MCF 10A (cell line): ENCODE data around the gene DNER. TPM values are rescaled to one million over a fixed set of nuclear protein-coding genes. Genes with fewer than 3 reads are reported as not detected.
"Not testable (repeated sequence)": the region's sequence is repeated elsewhere in the genome, so short reads cannot be mapped to it uniquely, and the experiment has no call there.

ENCODE experiments used
- BruUV-seq: library from RNA; stranded (reverse); fragments of 400-500 nt; replicated peaks from 2 replicates; lab custom pipeline; 2021; lab: Mats Ljungman, UMichigan
- CTCF ChIA-PET: fragments of 300-600 bp; sonication (Branson Sonifier 250); formaldehyde crosslinking; extraction: SDS; loops from one replicate; lab custom pipeline; 2021; ENCODE audit warnings: antibody characterized with exemption, inconsistent platforms; lab: Yijun Ruan, JAX
- POLR2A ChIA-PET: fragments of 300-600, 350-650 bp; sonication (Branson Sonifier 250); formaldehyde crosslinking; extraction: SDS; loops from one replicate; lab custom pipeline; 2020; ENCODE audit warnings: antibody characterized with exemption, inconsistent platforms; lab: Yijun Ruan, JAX
- DNase-seq: peaks from one replicate; pipeline ENCODE4 v3.0.0-alpha.2; 2018; ENCODE audit not compliant: unreplicated experiment
- H3K27ac Mint-ChIP-seq: one replicate; pipeline ENCODE4 v1.8.0; 2022; ENCODE audit warnings: mild to moderate bottlenecking, low read depth, mixed read lengths; ENCODE audit not compliant: unreplicated experiment
- H3K27me3 Mint-ChIP-seq: one replicate; pipeline ENCODE4 v1.8.0; 2022; ENCODE audit warnings: mixed read lengths; ENCODE audit not compliant: insufficient read depth, unreplicated experiment
- H3K36me3 Mint-ChIP-seq: one replicate; pipeline ENCODE4 v1.8.0; 2022; ENCODE audit warnings: mild to moderate bottlenecking, moderate library complexity, mixed read lengths; ENCODE audit not compliant: insufficient read depth, unreplicated experiment
- H3K4me1 Mint-ChIP-seq: one replicate; pipeline ENCODE4 v1.8.0; 2022; ENCODE audit warnings: mixed read lengths; ENCODE audit not compliant: insufficient read depth, unreplicated experiment
- H3K4me3 Mint-ChIP-seq: one replicate; pipeline ENCODE4 v1.8.0; 2022; ENCODE audit warnings: mild to moderate bottlenecking, moderate library complexity, mixed read lengths; ENCODE audit not compliant: unreplicated experiment
- H3K9me3 Mint-ChIP-seq: one replicate; pipeline ENCODE4 v1.8.0; 2022; ENCODE audit warnings: mixed read lengths; ENCODE audit not compliant: unreplicated experiment
- CTCF ChIP-seq: fragments of 200-600 bp; IDR thresholded peaks from one replicate; pipeline ENCODE4 v1.8.0; 2022; ENCODE audit warnings: antibody characterized with exemption, mild to moderate bottlenecking; ENCODE audit not compliant: unreplicated experiment
- intact Hi-C: fragments of 100-400 bp; cut with micrococcal nuclease; formaldehyde crosslinking; loops from 2 replicates; pipeline ENCODE4 v1.14.1; 2022
- total RNA-seq: library from RNA; stranded (reverse); gene quantifications from 2 replicates; pipeline ENCODE4 v1.2.3, GENCODE V29; 2022

The DNER gene
- total RNA-seq, 1 experiment from 2014 or later = 49.2 TPM

DNA sequence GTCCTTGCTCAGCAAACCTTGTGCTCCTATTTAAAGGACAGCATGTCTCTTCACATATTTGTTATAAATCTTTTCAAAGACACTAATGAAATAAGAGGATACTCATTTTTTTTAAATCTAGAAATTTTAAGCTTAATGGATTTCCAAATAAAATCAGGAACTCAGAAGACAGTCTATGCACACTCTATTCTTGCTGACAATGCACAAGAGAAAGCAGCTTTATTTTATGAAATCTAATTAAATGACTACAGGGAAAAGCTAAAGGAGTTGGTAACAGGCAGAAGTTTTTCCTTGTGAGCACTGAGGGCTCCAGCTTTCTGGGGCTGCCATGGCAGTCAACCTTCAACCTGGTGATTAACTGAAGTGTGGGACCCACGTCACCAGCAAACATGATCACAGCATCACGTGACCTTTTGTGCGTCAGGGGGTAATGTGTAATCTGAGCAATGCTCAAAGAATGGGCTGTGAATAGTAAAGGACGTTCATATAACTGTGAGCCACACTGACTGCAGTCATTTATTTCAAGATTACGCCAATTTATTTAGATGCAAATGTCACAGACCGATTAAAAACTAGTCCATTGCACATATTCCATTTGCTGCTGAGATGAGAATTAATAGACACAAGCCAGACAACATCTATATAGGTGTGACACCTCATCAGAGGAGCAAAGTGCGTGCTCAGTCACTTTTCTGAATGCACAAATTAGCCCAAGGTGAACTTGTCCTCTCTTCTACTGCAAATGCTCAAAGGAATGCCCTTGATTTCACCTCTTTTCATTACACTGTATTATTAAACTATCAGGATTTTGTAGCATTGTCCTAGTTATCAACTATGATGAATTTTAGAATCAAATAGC lies 11.6 kb upstream of the DNER start:
- ChIA-PET CTCF (interaction anchor here (0.6 to 1.7 kb wide), 4 partner anchors 9 to 55 kb away, joined by 3 to 5 read pairs (median 3); no protein-coding TSS in a partner anchor), POLR2A (no interaction called here)
- intact Hi-C loops = no loop called here
- no peak for TF ChIP-seq CTCF
- no peak overlapping the region for H3K4me3 Mint-ChIP-seq
- no peaks in the 10 kb centered on the region for H3K9me3 Mint-ChIP-seq
- H3K4me1 Mint-ChIP-seq = no peaks in the 10 kb centered on the region
- peak; percentile 68 for DNase-seq
- no peaks in the 10 kb centered on the region for H3K27me3 Mint-ChIP-seq
- no TSS peak for BruUV-seq
- H3K27ac Mint-ChIP-seq = no peak overlapping the region
- H3K36me3 Mint-ChIP-seq = no peaks in the 10 kb centered on the region

- CTCF ChIA-PET = interaction anchor here (0.5 kb wide), 1 partner anchor 73 kb away, joined by 3 read pairs; no protein-coding TSS in a partner anchor
- intact Hi-C loops = not testable (repeated sequence)
These were observed 8.8 kb upstream of the DNER start for GRCh38 chr2:229723192-229723591.

DNA sequence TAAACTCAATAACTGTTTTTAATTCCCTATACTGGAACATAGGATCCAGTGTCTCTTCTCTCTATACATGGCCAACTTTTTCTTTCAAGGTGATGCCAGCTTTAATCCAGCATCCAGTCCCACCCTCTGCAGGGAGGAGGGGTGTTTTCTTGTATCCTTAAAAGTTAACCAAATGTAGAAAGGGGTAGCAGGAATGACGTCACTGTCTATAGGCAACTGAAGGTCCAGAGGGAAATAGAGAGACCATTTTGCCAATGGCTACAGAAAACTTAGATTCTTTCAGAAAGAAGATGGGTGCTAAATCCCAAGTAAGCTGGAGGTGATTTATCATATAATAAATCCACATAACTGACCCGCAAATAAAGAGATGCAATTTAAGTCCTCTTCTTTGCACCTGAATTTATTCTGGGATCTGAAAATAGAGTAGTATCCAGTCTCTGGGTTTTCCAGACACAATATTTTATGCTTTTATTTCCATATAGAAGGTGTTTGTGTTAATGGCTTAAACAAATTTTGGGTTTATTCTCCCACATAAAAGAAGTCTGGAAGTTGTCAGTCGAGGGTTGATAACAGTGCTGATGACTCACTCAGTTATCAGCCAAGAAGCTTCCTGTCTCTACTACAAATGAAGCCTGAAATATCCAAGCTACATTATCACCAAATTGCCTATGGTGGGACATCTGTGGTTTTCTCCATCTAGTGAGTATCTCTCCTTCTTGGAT lies 5.7 kb upstream of the DNER start:
- no TSS peak for BruUV-seq
- Mint-ChIP-seq H3K36me3 (no peaks in the 10 kb centered on the region), H3K27ac (no peak overlapping the region), H3K27me3 (peaks cover 23% of the 10 kb centered on the region), H3K4me3 (no peak overlapping the region), H3K4me1 (no peaks in the 10 kb centered on the region), H3K9me3 (no peaks in the 10 kb centered on the region)
- CTCF ChIA-PET = interaction anchor here (0.6 to 0.7 kb wide), 2 partner anchors 139 to 430 kb away, joined by 3 to 4 read pairs; no protein-coding TSS in a partner anchor
- no peak for TF ChIP-seq CTCF
- no peak for DNase-seq
- intact Hi-C loops = loop anchor here (5.0 kb wide), 4 partner anchors 288 to 1673 kb away; no protein-coding TSS in a partner anchor
- POLR2A ChIA-PET = no interaction called here

More at GRCh38 chr2:229723192-229723591, 8.8 kb upstream of the DNER start:
- BruUV-seq, DNase-seq, H3K27ac Mint-ChIP-seq, H3K36me3 Mint-ChIP-seq, H3K9me3 Mint-ChIP-seq, H3K4me1 Mint-ChIP-seq, H3K27me3 Mint-ChIP-seq, H3K4me3 Mint-ChIP-seq, POLR2A ChIA-PET: not testable (repeated sequence)

- no peak for DNase-seq
- ChIA-PET POLR2A (interaction anchor here (0.6 kb wide), 1 partner anchor 20 kb away, joined by 3 read pairs; no protein-coding TSS in a partner anchor), CTCF (interaction anchor here (0.6 to 1.7 kb wide), 4 partner anchors 14 to 1040 kb away, joined by 3 read pairs; no protein-coding TSS in a partner anchor)
These were observed 3.7 kb upstream of the DNER start for GRCh38 chr2:229718057-229718456.

More at GRCh38 chr2:229718057-229718456, 3.7 kb upstream of the DNER start:
- Mint-ChIP-seq H3K27ac (no peak overlapping the region), H3K4me3 (no peak overlapping the region), H3K9me3 (no peaks in the 10 kb centered on the region), H3K27me3 (peaks cover 29% of the 10 kb centered on the region), H3K36me3 (no peaks in the 10 kb centered on the region), H3K4me1 (peaks cover 6% of the 10 kb centered on the region)
- intact Hi-C loops = loop anchor here (5.0 kb wide), 4 partner anchors 286 to 1671 kb away; no protein-coding TSS in a partner anchor
- BruUV-seq = no TSS peak
- TF ChIP-seq CTCF = no peak
